ENCODE measurements around the gene ZNRF2.

- no peak for TF ChIP-seq POLR2A (IDR thresholded peaks at IDR 0.05)
- TF ChIP-seq CTCF (IDR thresholded peaks at IDR 0.05): no peak
Measured at GRCh38 chr7:30251708-30252329, 32.6 kb upstream of the ZNRF2 start.
